GM10266 (cell line): ENCODE measurements around the gene ANO4.
"Not testable (repeated sequence)": the region's sequence is repeated elsewhere in the genome, so short reads cannot be mapped to it uniquely, and the experiment has no call there.

Experiments
- DNase-seq: peaks from one replicate; pipeline ENCODE4 v3.0.0; 2012; ENCODE audit errors: extremely low spot score
- CTCF ChIP-seq: IDR thresholded peaks from 2 replicates; pipeline ENCODE4 v1.5.1; 2012; ENCODE audit warnings: mild to moderate bottlenecking, low read depth; ENCODE audit not compliant: control insufficient read depth, insufficient read depth; ENCODE audit errors: missing control alignments

ANO4 gene

GRCh38 chr12:100982511-100983183 is 188.1 kb downstream of the ANO4 start:
- TF ChIP-seq CTCF = no peak
- DNase-seq = no peak

DNA sequence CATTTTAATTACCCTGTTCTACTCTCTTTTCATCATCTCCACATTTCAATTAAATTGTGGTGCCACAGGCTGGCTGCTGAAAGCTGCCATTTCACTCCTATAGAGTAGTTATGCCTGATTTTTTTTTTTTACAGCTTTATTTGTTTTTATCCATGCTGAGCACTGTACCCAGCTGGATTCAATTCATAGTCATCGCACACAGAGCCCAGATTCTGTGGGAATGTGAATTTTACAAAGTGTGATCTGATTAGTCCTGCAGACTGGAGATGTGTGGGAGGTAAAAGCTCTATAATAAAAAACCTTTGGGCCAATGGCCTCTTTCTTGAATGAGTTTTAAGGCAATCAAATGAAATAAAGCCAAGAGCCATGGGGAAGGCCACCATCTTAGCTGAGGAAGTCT is 190.2 kb downstream of the ANO4 start:
- no peak for DNase-seq

GRCh38 chr12:100986595-100987547 is 192.3 kb downstream of the ANO4 start:
- TF ChIP-seq CTCF = no peak
- DNase-seq = no peak

More for the DNA sequence above, 190.2 kb downstream of the ANO4 start:
- no peak for TF ChIP-seq CTCF

DNA sequence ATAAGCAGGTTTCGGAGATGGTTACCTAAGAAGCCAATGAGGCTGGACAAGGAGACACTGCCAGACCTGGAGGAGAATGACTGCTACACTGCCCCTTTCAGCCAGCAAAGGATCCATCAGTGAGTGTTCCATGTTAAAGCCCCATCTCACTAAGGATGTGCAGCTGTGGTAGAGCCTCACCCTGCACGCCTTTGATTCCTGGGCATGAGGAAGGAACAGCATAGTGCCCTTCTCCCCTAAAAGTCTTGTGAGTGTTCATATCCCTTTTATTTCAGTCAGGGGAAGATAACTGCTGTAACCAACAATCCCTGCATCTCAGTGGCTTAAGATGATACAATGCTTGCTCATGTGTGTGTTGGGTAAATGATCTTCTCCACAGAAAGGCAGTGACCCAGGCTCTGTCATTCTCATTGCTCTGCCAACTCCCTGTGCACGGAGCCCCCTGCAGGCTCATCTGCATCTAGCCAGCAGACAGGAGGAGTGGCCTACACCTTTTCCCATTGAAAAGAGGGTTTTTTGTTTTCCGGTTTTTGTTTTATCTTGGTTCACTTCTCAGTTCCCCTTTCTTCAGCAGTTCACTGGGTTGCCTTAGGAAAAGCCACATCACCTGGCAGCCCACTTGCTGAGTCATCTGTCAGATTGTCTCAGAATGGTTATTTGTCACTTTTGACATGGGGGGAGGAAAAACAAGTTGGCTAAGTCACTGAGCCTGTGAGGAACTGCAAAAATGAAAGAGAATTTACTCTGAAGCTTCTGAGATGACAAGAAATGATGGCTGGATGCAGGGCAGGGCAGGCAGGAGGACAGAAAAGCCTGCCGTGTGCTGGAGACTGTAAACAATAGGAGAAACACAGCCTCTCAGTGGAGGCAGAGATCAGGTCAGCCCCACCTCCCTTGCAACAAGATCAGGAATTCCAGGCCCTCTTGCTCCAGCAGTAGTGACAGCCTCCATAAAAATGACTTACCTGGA is 193.3 kb downstream of the ANO4 start:
- TF ChIP-seq CTCF = peak; percentile 50
- DNase-seq = peak; percentile 48

DNA sequence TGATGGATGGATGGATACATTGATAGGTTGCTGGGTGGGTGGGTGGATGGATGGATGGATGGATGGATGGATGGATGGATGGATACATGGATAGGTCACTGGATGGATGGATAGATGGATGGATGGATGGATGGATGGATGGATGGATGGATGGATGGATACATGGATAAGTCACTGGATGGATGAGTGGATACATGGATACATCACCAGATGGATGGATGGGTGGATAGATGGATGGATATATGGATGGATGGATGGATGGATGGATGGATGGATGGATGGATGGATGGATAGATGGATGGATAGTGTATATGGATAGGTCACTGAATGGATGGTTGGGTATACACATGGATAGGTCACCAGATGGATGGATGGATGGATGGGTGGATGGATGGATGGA is 194.9 kb downstream of the ANO4 start:
- DNase-seq = not testable (repeated sequence)

DNA sequence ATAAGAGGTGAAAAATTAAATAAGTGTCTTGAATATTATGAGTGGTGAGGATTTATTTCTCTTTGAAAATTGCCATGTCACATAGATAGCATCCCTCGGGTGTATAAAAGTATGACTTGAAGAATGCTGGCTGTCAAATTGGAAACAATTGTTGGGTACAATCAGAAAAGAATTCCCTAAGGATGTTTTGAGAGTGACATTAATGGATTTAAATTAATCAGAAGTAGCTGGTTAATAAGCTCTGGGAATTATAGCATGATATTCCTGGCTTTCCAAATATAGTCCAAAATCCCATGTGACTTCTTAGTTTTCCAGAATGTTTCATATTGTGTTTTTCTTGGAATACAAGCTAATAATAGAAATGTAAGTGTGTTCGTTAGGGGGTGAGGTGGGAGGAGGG is 196.5 kb downstream of the ANO4 start:
- no peak for TF ChIP-seq CTCF
- no peak for DNase-seq

GRCh38 chr12:100992194-100992593 is 197.6 kb downstream of the ANO4 start:
- DNase-seq = no peak
- no peak for TF ChIP-seq CTCF
